Sigmoid colon (tissue), 4 donors: ENCODE measurements around the gene NAP1L4.

Experiments
- EP300 ChIP-seq, 4 donors: sonication (generic); formaldehyde crosslinking; IDR thresholded peaks; one replicate each; pipeline ENCODE4 v1.6.1; 2017; ENCODE audit warnings: antibody characterized with exemption in 4 of 4
- POLR2A ChIP-seq, 2 donors: fragments of 450-650 bp; IDR thresholded peaks; one replicate each; pipeline ENCODE4 v1.6.1; 2016; ENCODE audit warnings: antibody characterized with exemption in 2 of 2, mild to moderate bottlenecking in 2 of 2, moderate library complexity in 2 of 2
- POLR2AphosphoS5 ChIP-seq, 4 donors: sonication (generic); formaldehyde crosslinking; IDR thresholded peaks; one replicate each; pipeline ENCODE4 v1.6.1; 2017; ENCODE audit warnings: antibody characterized with exemption in 4 of 4
- TF ChIP-seq, protein P1 (sequence below), 4 experiments: fragments of 450-650 bp in 3 of 4; fragments of 200-600 bp in 1 of 4; IDR thresholded peaks; one replicate each; pipeline ENCODE4 v1.5.1; 2016 to 2019; ENCODE audit warnings: antibody characterized with exemption in 4 of 4, mild to moderate bottlenecking in 3 of 4, moderate library complexity in 2 of 4

DNA sequence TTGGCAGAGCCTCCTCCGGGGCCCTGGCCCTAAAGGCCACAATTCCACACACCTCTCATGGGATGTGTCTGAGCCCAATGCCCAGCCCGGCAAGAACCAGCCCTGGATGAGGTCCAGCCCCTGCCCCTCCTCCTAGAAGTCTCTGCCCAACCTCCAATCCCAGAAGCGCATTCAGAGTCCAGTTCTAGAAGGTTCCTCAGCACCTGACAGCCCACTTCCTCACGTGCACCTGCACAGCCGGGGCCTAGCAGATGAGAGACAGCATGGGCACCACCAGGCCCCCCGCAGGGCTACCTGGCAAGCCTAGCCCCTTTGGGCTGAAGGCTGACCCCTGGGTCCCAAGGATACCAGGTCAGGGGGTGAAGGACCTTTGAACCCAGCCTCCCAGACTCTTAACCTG, 95.1 kb downstream of the NAP1L4 start:
- TF ChIP-seq, protein P1, sequence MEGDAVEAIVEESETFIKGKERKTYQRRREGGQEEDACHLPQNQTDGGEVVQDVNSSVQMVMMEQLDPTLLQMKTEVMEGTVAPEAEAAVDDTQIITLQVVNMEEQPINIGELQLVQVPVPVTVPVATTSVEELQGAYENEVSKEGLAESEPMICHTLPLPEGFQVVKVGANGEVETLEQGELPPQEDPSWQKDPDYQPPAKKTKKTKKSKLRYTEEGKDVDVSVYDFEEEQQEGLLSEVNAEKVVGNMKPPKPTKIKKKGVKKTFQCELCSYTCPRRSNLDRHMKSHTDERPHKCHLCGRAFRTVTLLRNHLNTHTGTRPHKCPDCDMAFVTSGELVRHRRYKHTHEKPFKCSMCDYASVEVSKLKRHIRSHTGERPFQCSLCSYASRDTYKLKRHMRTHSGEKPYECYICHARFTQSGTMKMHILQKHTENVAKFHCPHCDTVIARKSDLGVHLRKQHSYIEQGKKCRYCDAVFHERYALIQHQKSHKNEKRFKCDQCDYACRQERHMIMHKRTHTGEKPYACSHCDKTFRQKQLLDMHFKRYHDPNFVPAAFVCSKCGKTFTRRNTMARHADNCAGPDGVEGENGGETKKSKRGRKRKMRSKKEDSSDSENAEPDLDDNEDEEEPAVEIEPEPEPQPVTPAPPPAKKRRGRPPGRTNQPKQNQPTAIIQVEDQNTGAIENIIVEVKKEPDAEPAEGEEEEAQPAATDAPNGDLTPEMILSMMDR (IDR thresholded peaks at IDR 0.05): no peak
- no peak for TF ChIP-seq POLR2A (IDR thresholded peaks at IDR 0.05)
- TF ChIP-seq EP300 (IDR thresholded peaks at IDR 0.05): no peak
- TF ChIP-seq POLR2AphosphoS5 (IDR thresholded peaks at IDR 0.05): no peak
